Mononuclear cell (primary cell): Measurements from ENCODE around the gene RPA3. TPM values are rescaled to one million over a fixed set of nuclear protein-coding genes. Genes with fewer than 3 reads are reported as not detected.

Experiments
- H3K27me3 ChIP-seq: 2 replicates; pipeline ENCODE4 v1.6.0; 2011; ENCODE audit warnings: low read length, control low read depth; ENCODE audit not compliant: insufficient read depth
- H3K4me1 ChIP-seq: 2 replicates; pipeline ENCODE4 v1.5.1; 2011; ENCODE audit warnings: mild to moderate bottlenecking, low read length, control low read depth; ENCODE audit not compliant: insufficient read depth
- H3K4me3 ChIP-seq: 2 replicates; pipeline ENCODE4 v1.5.1; 2011; ENCODE audit warnings: mild to moderate bottlenecking, low read length, moderate library complexity
- H3K9me3 ChIP-seq: 2 replicates; pipeline ENCODE4 v1.5.1; 2011; ENCODE audit warnings: low read depth, mild to moderate bottlenecking, control low read depth, low read length
- total RNA-seq: library from RNA; depleted of rRNA; stranded (reverse); fragments of >200 nt; gene quantifications from one replicate; pipeline ENCODE4 v1.2.3, GENCODE V29; 2012

RPA3 gene
- total RNA-seq: 21.5 TPM

GRCh38 chr7:7718492-7718891, at the start of gene RPA3:
Gene RPA3, minus strand, starts transcription at chr7:7718607. Its CDS starts 78,189 bp downstream, at chr7:7640418.
- no peak within 1 kb of the TSS for H3K4me3 ChIP-seq
- H3K27me3 ChIP-seq: no peaks in the 10 kb centered on the region
- H3K4me1 ChIP-seq: no peaks in the 10 kb centered on the region
- H3K9me3 ChIP-seq: no peaks in the 10 kb centered on the region

- peaks cover 13% of the 10 kb centered on the region for H3K4me1 ChIP-seq
Measured at GRCh38 chr7:7766671-7767070, 48.3 kb upstream of the RPA3 start.

GRCh38 chr7:7765422-7765821, 47.0 kb upstream of the RPA3 start:
- peaks cover 22% of the 10 kb centered on the region for H3K4me1 ChIP-seq

More at GRCh38 chr7:7766671-7767070, 48.3 kb upstream of the RPA3 start:
- H3K4me3 ChIP-seq: no peak overlapping the region
- H3K27me3 ChIP-seq: no peaks in the 10 kb centered on the region
- H3K9me3 ChIP-seq: no peaks in the 10 kb centered on the region

GRCh38 chr7:7764520-7765396, 46.4 kb upstream of the RPA3 start:
- H3K4me1 ChIP-seq: peaks cover 22% of the 10 kb centered on the region
- H3K27me3 ChIP-seq: no peaks in the 10 kb centered on the region
- H3K4me3 ChIP-seq: no peak overlapping the region
- H3K9me3 ChIP-seq: no peaks in the 10 kb centered on the region

More at GRCh38 chr7:7765422-7765821, 47.0 kb upstream of the RPA3 start:
- no peaks in the 10 kb centered on the region for H3K27me3 ChIP-seq
- no peaks in the 10 kb centered on the region for H3K9me3 ChIP-seq
- H3K4me3 ChIP-seq: no peak overlapping the region

GRCh38 chr7:7761974-7762779, 43.8 kb upstream of the RPA3 start:
- Histone ChIP-seq H3K4me3 (peak overlapping the region; percentile 41), H3K27me3 (no peaks in the 10 kb centered on the region), H3K9me3 (no peaks in the 10 kb centered on the region), H3K4me1 (peaks cover 22% of the 10 kb centered on the region)

- Histone ChIP-seq H3K4me1 (peaks cover 22% of the 10 kb centered on the region), H3K27me3 (no peaks in the 10 kb centered on the region), H3K9me3 (no peaks in the 10 kb centered on the region), H3K4me3 (peak overlapping the region; percentile 41)
Measured at GRCh38 chr7:7761340-7761973, 43.0 kb upstream of the RPA3 start.

GRCh38 chr7:7757576-7757975, 39.2 kb upstream of the RPA3 start:
- Histone ChIP-seq H3K27me3 (no peaks in the 10 kb centered on the region), H3K4me3 (no peak overlapping the region), H3K4me1 (peaks cover 16% of the 10 kb centered on the region), H3K9me3 (no peaks in the 10 kb centered on the region)

- no peaks in the 10 kb centered on the region for H3K9me3 ChIP-seq
- H3K4me3 ChIP-seq: no peak overlapping the region
- no peaks in the 10 kb centered on the region for H3K27me3 ChIP-seq
- peaks cover 9% of the 10 kb centered on the region for H3K4me1 ChIP-seq
Measured at GRCh38 chr7:7756577-7756976, 38.2 kb upstream of the RPA3 start.

GRCh38 chr7:7751243-7752092, 33.1 kb upstream of the RPA3 start:
- H3K9me3 ChIP-seq: no peaks in the 10 kb centered on the region
- H3K4me3 ChIP-seq: no peak overlapping the region
- H3K27me3 ChIP-seq: no peaks in the 10 kb centered on the region
- no peaks in the 10 kb centered on the region for H3K4me1 ChIP-seq

GRCh38 chr7:7750571-7751242, 32.3 kb upstream of the RPA3 start:
- no peaks in the 10 kb centered on the region for H3K4me1 ChIP-seq
- H3K4me3 ChIP-seq: no peak overlapping the region
- H3K27me3 ChIP-seq: no peaks in the 10 kb centered on the region
- H3K9me3 ChIP-seq: no peaks in the 10 kb centered on the region

GRCh38 chr7:7746458-7746857, 28.1 kb upstream of the RPA3 start:
- H3K4me3 ChIP-seq: no peak overlapping the region
- no peaks in the 10 kb centered on the region for H3K9me3 ChIP-seq
- H3K4me1 ChIP-seq: no peaks in the 10 kb centered on the region
- H3K27me3 ChIP-seq: no peaks in the 10 kb centered on the region

- Histone ChIP-seq H3K4me1 (no peaks in the 10 kb centered on the region), H3K9me3 (no peaks in the 10 kb centered on the region), H3K4me3 (no peak overlapping the region), H3K27me3 (no peaks in the 10 kb centered on the region)
Measured at GRCh38 chr7:7745966-7746365, 27.6 kb upstream of the RPA3 start.

GRCh38 chr7:7745258-7745657, 26.9 kb upstream of the RPA3 start:
- H3K9me3 ChIP-seq: no peaks in the 10 kb centered on the region
- no peaks in the 10 kb centered on the region for H3K27me3 ChIP-seq
- H3K4me3 ChIP-seq: no peak overlapping the region
- H3K4me1 ChIP-seq: no peaks in the 10 kb centered on the region

- Histone ChIP-seq H3K4me1 (no peaks in the 10 kb centered on the region), H3K9me3 (no peaks in the 10 kb centered on the region), H3K27me3 (no peaks in the 10 kb centered on the region), H3K4me3 (no peak overlapping the region)
Measured at GRCh38 chr7:7742223-7742622, 23.8 kb upstream of the RPA3 start.
